H9 (cell line): ENCODE measurements around the gene GCN1. TPM values are rescaled to one million over a fixed set of nuclear protein-coding genes. Genes with fewer than 3 reads are reported as not detected.

Experiments used
- DNase-seq: peaks from one replicate; pipeline ENCODE4 v3.0.0-alpha.2; 2017
- H2AFZ ChIP-seq: one replicate; pipeline ENCODE4 v1.6.1; 2013; ENCODE audit warnings: mild to moderate bottlenecking, low read length, control low read depth, moderate library complexity
- H2AK5ac ChIP-seq: 2 replicates; pipeline ENCODE4 v1.6.1; 2013; ENCODE audit warnings: low read length, control low read depth, mixed read lengths; ENCODE audit not compliant: insufficient read length
- H2BK120ac ChIP-seq: one replicate; pipeline ENCODE4 v1.6.1; 2013; ENCODE audit warnings: low read depth, mild to moderate bottlenecking, low read length, control low read depth, inconsistent platforms; ENCODE audit not compliant: poor library complexity, severe bottlenecking
- H2BK12ac ChIP-seq: 2 replicates; pipeline ENCODE4 v1.6.1; 2013; ENCODE audit warnings: low read length, control low read depth, mixed read lengths, low read depth; ENCODE audit not compliant: insufficient read length
- H2BK15ac ChIP-seq: 2 replicates; pipeline ENCODE4 v1.6.1; 2013; ENCODE audit warnings: low read depth, low read length, control low read depth
- H2BK20ac ChIP-seq: one replicate; pipeline ENCODE4 v1.6.1; 2013; ENCODE audit warnings: low read depth, mild to moderate bottlenecking, low read length, control low read depth, inconsistent platforms; ENCODE audit not compliant: poor library complexity, severe bottlenecking
- H2BK5ac ChIP-seq: 2 replicates; pipeline ENCODE4 v1.6.1; 2013; ENCODE audit warnings: low read length, control low read depth, mixed read lengths; ENCODE audit not compliant: insufficient read length
- H3K14ac ChIP-seq: 2 replicates; pipeline ENCODE4 v1.6.1; 2013; ENCODE audit warnings: low read length, control low read depth; ENCODE audit not compliant: insufficient read depth
- H3K18ac ChIP-seq: 2 replicates; pipeline ENCODE4 v1.6.1; 2013; ENCODE audit warnings: low read depth, mild to moderate bottlenecking, mixed read lengths, low read length, control low read depth; ENCODE audit not compliant: insufficient read length
- H3K23ac ChIP-seq: 2 replicates; pipeline ENCODE4 v1.6.1; 2013; ENCODE audit warnings: low read length, control low read depth, mixed read lengths, low read depth; ENCODE audit not compliant: insufficient read length
- H3K23me2 ChIP-seq: 2 replicates; pipeline ENCODE4 v1.6.1; 2013; ENCODE audit warnings: low read depth, mild to moderate bottlenecking, mixed read lengths, low read length, control low read depth; ENCODE audit not compliant: insufficient read length, poor library complexity, severe bottlenecking
- H3K27ac ChIP-seq: 2 replicates; pipeline ENCODE4 v1.5.1; 2013; ENCODE audit warnings: low read length, control low read depth, mixed read lengths, low read depth; ENCODE audit not compliant: insufficient read length
- H3K27me3 ChIP-seq: 2 replicates; pipeline ENCODE4 v1.6.1; 2013; ENCODE audit warnings: low read length, control low read depth, inconsistent platforms; ENCODE audit not compliant: insufficient read depth
- H3K4ac ChIP-seq: 2 replicates; pipeline ENCODE4 v1.6.1; 2013; ENCODE audit warnings: low read depth, mild to moderate bottlenecking, control low read depth, inconsistent platforms, low read length, moderate library complexity
- H3K4me1 ChIP-seq: 2 replicates; pipeline ENCODE4 v1.6.1; 2013; ENCODE audit warnings: low read length, control low read depth, inconsistent platforms; ENCODE audit not compliant: insufficient read depth
- H3K4me2 ChIP-seq: 2 replicates; pipeline ENCODE4 v1.6.1; 2013; ENCODE audit warnings: low read length, control low read depth, mixed read lengths; ENCODE audit not compliant: insufficient read length, insufficient read depth
- H3K56ac ChIP-seq: 2 replicates; pipeline ENCODE4 v1.6.1; 2013; ENCODE audit warnings: low read depth, mild to moderate bottlenecking, mixed read lengths, low read length, control low read depth; ENCODE audit not compliant: insufficient read length
- H3K79me1 ChIP-seq: 2 replicates; pipeline ENCODE4 v1.6.1; 2013; ENCODE audit warnings: low read depth, mild to moderate bottlenecking, moderate library complexity, low read length, control low read depth, inconsistent platforms; ENCODE audit not compliant: insufficient read depth, poor library complexity, severe bottlenecking
- H3K79me2 ChIP-seq: 2 replicates; pipeline ENCODE4 v1.6.1; 2013; ENCODE audit warnings: low read length, control low read depth, inconsistent platforms; ENCODE audit not compliant: insufficient read depth
- H3K9ac ChIP-seq: 2 replicates; pipeline ENCODE4 v1.6.1; 2013; ENCODE audit warnings: low read length, control low read depth, mixed read lengths; ENCODE audit not compliant: insufficient read length; ENCODE audit errors: extremely low read depth
- H3K9me3 ChIP-seq: one replicate; pipeline ENCODE4 v1.6.1; 2013; ENCODE audit warnings: low read depth, low read length, inconsistent platforms; ENCODE audit not compliant: control insufficient read depth
- H3T11ph ChIP-seq: one replicate; pipeline ENCODE4 v1.6.1; 2013; ENCODE audit warnings: mild to moderate bottlenecking, low read length, control low read depth, inconsistent platforms
- H4K20me1 ChIP-seq: one replicate; pipeline ENCODE4 v1.6.1; 2013; ENCODE audit not compliant: control insufficient read depth, insufficient read length, insufficient read depth
- H4K5ac ChIP-seq: 2 replicates; pipeline ENCODE4 v1.6.1; 2013; ENCODE audit warnings: low read depth, mild to moderate bottlenecking, mixed read lengths, low read length, control low read depth; ENCODE audit not compliant: insufficient read length
- H4K8ac ChIP-seq: replicated peaks from 2 replicates; pipeline ENCODE4 v1.6.1; 2013; ENCODE audit warnings: low read length, control low read depth, mixed read lengths, low read depth; ENCODE audit not compliant: insufficient read length
- H4K91ac ChIP-seq: 2 replicates; pipeline ENCODE4 v1.6.1; 2013; ENCODE audit warnings: low read depth, mild to moderate bottlenecking, moderate library complexity, mixed read lengths, low read length, control low read depth; ENCODE audit not compliant: insufficient read length
- H3K27ac Mint-ChIP-seq, 3 experiments: 2 replicates in 2 of 3; 3 replicates in 1 of 3; pipeline ENCODE4 v1.8.0; 2020 to 2021; ENCODE audit warnings: mixed read lengths in 3 of 3, mild to moderate bottlenecking in 1 of 3, moderate library complexity in 1 of 3
- H3K27me3 Mint-ChIP-seq: 2 replicates; pipeline ENCODE4 v1.8.0; 2021; ENCODE audit warnings: low read depth, mild to moderate bottlenecking, moderate library complexity, mixed read lengths
- H3K36me3 Mint-ChIP-seq, 3 experiments: 2 replicates in 2 of 3; 3 replicates in 1 of 3; pipeline ENCODE4 v1.8.0; 2020 to 2021; ENCODE audit warnings: low read depth in 3 of 3, mixed read lengths in 3 of 3; ENCODE audit not compliant: insufficient read depth in 1 of 3
- H3K4me1 Mint-ChIP-seq, 2 experiments: 2 replicates each; pipeline ENCODE4 v1.8.0; 2020; ENCODE audit warnings: mixed read lengths in 2 of 2
- H3K4me3 Mint-ChIP-seq, 2 experiments: 2 replicates in 1 of 2; 3 replicates in 1 of 2; pipeline ENCODE4 v1.8.0; 2020 to 2021; ENCODE audit warnings: mild to moderate bottlenecking in 2 of 2, mixed read lengths in 2 of 2, moderate library complexity in 1 of 2
- H3K9me3 Mint-ChIP-seq, 2 experiments: 2 replicates in 1 of 2; 3 replicates in 1 of 2; pipeline ENCODE4 v1.8.0; 2020; ENCODE audit warnings: mild to moderate bottlenecking in 2 of 2, mixed read lengths in 2 of 2, moderate library complexity in 1 of 2
- CTCF ChIP-seq: fragments of 200-600 bp; sonication (generic); conservative IDR thresholded peaks from 3 replicates; pipeline ENCODE4 v1.8.0; 2021; ENCODE audit warnings: antibody characterized with exemption, mild to moderate bottlenecking
- WGBS: extraction: QIAGEN DNeasy Blood & Tissue Kit; methylation state at CpG from one replicate; pipeline ENCODE4 v1.1.7; 2013; ENCODE audit warnings: missing lambda C conversion rate, low lambda C conversion rate, mixed read lengths; ENCODE audit not compliant: insufficient read length; ENCODE audit errors: extremely low coverage; 5-methylcytosine and 5-hydroxymethylcytosine counted together
- total RNA-seq: library from RNA; stranded (reverse); gene quantifications from 2 replicates; pipeline ENCODE4 v1.2.1, GENCODE V29; 2021

GCN1 gene
- total RNA-seq, 1 experiment from 2014 or later: 137 TPM

- Histone ChIP-seq H4K91ac (no peak overlapping the region), H3K56ac (no peak overlapping the region), H3K9ac (no peak overlapping the region), H2BK5ac (no peak overlapping the region), H3K27ac (no peak overlapping the region), H3K4me2 (no peak overlapping the region), H3K23me2 (no peaks in the 10 kb centered on the region), H3K4ac (no peak overlapping the region), H4K5ac (no peak overlapping the region), H2AFZ (no peak overlapping the region), H4K8ac (no peak overlapping the region), H3K9me3 (no peaks in the 10 kb centered on the region), H3K18ac (no peak overlapping the region), H3K4me1 (peaks cover 5% of the 10 kb centered on the region; the same call in 1 of the 2 replicates), H3K79me2 (no peaks in the 10 kb centered on the region), H2BK120ac (no peak overlapping the region), H3K23ac (no peak overlapping the region), H3T11ph (no peak overlapping the region), H4K20me1 (no peaks in the 10 kb centered on the region), H2AK5ac (no peak overlapping the region), H2BK15ac (no peak overlapping the region), H3K27me3 (no peaks in the 10 kb centered on the region), H3K14ac (no peak overlapping the region), H2BK12ac (no peak overlapping the region), H3K79me1 (no peaks in the 10 kb centered on the region), H2BK20ac (no peak overlapping the region)
- DNase-seq: no peak
- Mint-ChIP-seq H3K36me3 (peaks cover 9 to 46% (median 42%) of the 10 kb centered on the region in 3 experiments; a peak in 6 of 7 replicates), H3K27me3 (no peaks in the 10 kb centered on the region; the same call in 1 of the 2 replicates), H3K27ac (peak overlapping the region; percentile 22 to 61 (median 44); a peak in 2 of 7 replicates), H3K4me3 (no peak overlapping the region; a peak in 1 of 5 replicates), H3K4me1 (peaks cover 32 to 48% of the 10 kb centered on the region in 2 experiments), H3K9me3 (no peaks in the 10 kb centered on the region)
- no CpG with 5 or more reads among the region's 13 CpGs for WGBS
- TF ChIP-seq CTCF: no peak
Measured at GRCh38 chr12:120095331-120095730, 99.2 kb downstream of the GCN1 start.
